GDM1 (cell line): Measurements from ENCODE around the gene KIAA1671.

ENCODE experiments used
- DNase-seq: peaks from one replicate; lab custom pipeline; 2025; lab: John Stamatoyannopoulos, UW

KIAA1671 gene

DNA sequence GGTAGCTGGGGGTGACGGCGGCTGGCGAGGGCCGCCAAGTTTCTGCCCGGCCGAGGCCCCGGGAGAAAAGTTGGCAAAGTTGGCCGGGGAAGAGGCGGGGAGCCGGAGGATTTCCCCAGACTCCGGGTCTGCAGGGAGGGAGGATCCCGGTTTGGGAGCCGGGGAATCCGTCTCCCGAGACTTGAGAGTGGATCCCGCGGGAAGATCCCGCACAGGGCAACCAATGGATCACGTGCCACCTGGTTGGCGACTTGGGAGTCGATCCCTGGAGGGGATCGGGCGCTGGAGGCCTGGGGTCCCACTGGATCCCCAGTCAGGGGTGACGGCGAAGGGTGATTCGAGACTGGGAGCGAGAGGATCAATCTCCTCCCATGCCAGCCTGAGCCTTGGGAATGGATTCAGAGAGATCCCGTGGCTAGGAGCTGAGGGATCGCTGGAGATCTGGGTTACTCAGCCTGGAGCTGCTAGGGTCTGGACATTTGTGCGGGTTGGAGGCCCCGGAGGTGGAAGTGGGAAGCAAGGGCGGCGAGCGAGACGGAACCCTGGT is 394 bp downstream of the KIAA1671 start:
- no peak for DNase-seq

GRCh38 chr22:24953384-24954113 is 1.0 kb downstream of the KIAA1671 start:
- no peak for DNase-seq

- DNase-seq, result no peak
These were observed 1.6 kb downstream of the KIAA1671 start for GRCh38 chr22:24954114-24954463.

DNA sequence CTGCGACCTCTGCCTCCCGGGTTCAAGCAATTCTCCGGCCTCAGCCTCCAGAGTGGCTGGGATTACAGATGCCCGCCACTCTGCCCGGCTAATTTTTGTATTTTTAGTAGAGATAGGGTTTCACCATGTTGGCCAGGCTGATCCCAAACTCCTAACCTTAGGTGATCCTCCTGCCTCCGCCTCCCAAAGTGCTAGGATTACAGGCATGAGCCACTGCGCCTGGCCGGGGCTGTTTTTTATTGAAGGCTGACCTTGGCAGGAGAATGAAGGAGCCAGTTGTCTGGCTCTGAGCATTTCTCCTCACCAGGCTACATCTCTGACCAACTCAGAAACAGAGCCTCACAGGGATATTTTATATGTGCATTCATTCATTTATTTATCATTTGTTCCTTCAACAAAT is 2.3 kb downstream of the KIAA1671 start:
- DNase-seq, result no peak

DNA sequence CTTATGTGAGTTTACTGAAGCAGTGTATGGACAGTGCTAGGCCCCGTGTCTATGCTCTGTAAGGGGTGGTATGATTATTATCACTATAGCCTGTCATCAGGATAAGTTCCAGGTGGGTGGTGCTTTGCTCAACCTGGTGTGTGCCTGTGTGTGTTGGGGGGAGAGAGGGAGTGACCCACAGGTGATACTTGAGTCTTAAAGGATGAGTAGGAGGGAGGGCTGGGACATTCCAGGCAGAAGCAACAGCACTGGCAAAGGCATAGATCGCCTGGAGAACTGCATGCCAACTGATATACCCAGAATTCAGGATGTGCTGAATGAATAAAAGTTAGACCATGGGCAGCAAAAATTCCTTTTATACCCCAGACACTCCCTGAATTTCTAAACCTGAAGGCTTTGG is 4.5 kb downstream of the KIAA1671 start:
- DNase-seq, result no peak

DNA sequence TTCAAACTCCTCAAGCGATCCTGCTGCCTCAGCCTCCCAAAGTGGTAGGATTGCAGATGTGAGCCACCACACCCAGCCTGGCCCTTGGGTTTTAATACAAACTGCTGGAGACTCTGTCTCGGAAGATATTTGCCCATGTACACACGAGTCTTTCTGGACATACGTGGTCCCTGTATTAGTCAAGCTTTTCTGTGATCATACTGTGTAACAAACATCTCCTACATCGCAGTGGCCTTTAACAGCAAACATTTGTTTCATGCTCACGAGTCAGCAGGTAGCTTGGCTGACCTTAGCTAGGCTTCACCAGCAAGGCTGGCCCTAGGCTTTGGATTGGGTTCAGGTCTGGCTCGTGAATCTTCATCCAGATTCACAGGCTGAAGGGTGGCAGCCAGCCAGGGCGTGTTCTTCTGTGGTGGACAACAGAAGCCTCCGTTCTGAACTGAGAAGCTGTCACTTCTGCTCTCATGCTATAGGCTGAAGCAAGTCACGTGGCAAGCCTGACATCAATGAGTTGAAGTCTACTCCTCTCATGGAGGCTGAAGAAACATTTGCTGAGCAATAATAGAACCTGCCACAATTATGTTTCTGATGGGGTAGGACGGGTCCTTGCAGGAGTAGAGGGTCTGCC is 8.8 kb downstream of the KIAA1671 start:
- no peak for DNase-seq

DNA sequence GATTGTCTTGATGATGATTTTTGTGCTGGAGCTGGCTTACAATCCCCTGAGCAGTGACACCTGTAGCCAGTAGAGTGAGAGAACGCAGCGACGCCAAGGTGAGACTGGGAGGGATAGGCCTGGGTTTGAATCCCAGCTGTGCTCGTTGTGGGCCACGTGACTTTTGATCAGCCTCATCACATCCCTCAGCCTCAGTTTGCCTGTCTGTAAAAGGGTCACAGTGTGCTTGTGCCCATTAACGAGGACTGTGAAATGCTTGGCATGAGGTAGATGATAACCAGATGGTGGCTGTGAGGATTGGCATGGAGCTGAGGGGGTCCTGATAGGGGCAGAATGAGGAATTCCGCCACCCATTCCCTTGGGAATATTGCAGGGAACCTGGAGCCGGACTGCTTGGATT is 9.6 kb downstream of the KIAA1671 start:
- no peak for DNase-seq

GRCh38 chr22:24962835-24963234 is 10.3 kb downstream of the KIAA1671 start:
- no peak for DNase-seq

GRCh38 chr22:24964441-24964840 is 11.9 kb downstream of the KIAA1671 start:
- no peak for DNase-seq

DNA sequence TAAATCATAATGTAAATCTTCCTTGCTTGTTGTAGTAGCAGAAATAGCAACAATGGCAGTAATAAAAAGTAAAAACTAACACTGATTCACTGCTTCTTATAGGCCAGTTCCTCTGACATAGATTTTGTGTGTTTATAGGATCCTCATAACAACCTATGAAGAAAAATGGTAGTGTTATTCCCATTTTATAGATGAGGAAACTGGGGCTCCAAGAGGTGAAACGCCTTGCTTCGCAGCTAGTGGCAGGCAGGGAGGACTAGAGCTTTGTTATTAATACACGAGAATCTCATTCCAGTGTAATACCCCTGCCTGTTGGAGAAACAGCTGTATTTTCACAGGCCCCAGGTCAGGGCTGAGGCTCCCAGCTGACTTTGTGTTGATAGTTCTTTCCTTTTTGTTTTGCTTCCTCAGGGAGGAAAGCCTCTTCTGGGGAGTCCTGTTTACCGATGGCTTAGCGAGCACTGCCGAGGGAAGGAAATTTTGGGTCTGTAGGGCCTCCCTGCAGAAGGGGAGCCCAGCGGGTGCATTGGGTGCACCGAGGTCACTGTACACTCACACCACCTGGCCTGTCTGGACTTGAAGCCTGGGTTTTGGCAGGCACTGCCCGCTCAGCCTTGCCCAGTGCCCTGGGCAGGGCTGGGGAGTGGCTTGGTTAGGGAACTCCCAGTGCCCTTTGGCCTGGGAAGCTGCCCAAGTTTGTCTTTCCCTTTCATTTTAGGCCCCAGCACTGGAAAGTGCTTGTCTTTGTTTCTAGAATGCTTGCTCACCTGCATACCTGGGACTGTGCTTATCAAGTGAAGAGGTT is 13.5 kb downstream of the KIAA1671 start:
- DNase-seq, result no peak

DNA sequence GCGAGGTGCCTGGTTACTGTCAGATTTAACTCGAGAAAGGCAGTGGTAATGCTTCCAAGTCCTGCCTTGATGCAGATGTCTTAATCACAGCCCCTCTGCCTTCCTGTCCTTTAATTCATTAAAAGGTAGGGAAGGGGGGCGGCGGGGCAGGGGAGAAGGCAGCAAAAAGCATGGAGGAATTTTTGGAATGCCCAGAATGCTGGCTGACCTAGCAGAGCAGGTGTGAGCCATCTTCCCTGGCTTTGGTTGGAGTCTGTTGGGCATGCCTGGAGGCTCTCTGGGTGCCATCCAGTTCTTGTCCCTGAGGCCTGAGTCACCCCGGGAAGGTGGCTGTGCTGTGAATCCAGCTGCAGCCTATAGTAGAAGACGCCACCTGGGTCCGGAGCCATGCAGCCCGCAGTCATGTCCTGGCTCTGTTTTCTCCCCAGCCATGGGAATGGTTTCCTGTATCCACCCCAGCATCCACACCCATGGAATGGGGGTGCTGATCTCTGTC is 15.6 kb downstream of the KIAA1671 start:
- DNase-seq, result no peak

DNA sequence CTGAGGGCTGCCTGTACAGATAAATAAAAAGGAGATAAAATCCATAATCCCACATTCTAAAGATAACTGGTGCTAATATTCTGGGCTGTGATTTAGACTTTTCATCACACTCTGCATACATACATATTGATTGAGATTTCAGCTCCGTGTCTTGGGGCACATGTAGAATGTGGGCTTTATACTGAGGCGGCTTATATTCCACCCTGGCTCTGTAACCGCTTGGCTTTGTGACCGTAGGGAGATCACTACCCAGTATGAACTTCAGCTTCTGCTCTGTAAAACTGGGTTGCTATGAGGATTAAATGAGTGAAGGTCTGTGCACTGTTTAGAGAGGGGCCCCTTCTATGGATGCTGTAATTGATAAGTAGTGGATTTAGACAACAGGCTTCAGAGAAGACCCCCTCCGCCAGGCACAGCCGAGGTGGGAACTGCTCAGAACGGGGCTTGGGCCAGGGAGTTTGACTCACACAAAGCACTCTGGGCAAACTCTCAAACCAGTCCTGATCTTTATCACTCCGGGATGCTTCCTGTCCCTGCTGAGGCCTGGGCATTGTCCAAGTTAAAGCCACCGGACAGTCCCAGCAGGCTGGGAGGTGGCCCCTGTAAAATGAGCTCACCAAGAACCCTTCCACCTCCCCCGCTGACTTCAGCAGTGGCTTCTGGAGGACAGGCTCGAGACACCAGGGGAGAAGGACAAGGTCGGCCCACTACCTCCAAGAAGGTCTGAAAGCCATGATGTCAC is 17.2 kb downstream of the KIAA1671 start:
- DNase-seq, result no peak

DNA sequence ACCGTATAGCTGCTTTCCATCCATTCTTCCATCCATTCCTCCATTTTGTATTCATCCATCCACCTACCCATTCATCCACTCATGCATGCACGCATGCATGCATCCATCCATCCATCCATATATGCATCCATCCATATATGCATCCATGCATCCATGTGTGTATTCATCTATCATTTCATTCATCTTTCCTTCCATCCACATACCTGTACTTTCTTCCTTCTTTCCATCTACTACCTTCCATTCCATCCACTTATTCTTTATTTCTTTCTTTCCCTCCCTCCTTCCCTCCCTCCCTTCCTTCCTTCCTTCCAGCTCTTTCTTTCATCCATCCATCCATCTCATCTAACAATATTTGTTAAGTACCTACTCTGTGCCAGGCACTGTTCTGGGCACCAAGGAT is 19.9 kb downstream of the KIAA1671 start:
- no peak for DNase-seq

- no peak for DNase-seq
These were observed 21.4 kb downstream of the KIAA1671 start for GRCh38 chr22:24973872-24974271.

DNA sequence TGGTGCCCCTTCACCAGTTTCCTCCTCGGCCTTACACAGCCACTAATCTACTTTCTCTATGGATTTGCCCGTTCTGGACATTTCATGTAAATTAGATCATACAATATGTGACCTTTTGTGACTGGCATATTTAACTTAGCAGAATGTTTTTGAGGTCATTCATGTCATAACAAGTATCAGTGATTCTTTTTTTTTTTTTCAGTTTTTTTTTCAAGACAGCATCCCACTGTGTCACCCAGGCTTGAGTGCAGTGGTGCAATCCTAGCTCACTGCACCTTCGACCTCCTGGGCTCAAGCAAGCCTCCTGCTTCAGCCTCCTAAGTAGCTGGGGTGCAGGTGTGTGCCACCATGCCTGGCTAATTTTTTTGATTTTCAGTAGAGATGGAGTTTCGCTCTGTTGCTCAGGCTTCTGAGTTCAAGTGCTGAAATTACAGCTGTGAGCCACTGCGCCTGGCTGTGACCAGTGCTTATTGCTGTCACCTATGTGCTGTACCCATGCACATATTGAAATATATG is 22.7 kb downstream of the KIAA1671 start:
- no peak for DNase-seq

GRCh38 chr22:24975813-24976341 is 23.4 kb downstream of the KIAA1671 start:
- DNase-seq, result no peak

GRCh38 chr22:24976442-24977218 is 24.1 kb downstream of the KIAA1671 start:
- DNase-seq, result no peak

DNA sequence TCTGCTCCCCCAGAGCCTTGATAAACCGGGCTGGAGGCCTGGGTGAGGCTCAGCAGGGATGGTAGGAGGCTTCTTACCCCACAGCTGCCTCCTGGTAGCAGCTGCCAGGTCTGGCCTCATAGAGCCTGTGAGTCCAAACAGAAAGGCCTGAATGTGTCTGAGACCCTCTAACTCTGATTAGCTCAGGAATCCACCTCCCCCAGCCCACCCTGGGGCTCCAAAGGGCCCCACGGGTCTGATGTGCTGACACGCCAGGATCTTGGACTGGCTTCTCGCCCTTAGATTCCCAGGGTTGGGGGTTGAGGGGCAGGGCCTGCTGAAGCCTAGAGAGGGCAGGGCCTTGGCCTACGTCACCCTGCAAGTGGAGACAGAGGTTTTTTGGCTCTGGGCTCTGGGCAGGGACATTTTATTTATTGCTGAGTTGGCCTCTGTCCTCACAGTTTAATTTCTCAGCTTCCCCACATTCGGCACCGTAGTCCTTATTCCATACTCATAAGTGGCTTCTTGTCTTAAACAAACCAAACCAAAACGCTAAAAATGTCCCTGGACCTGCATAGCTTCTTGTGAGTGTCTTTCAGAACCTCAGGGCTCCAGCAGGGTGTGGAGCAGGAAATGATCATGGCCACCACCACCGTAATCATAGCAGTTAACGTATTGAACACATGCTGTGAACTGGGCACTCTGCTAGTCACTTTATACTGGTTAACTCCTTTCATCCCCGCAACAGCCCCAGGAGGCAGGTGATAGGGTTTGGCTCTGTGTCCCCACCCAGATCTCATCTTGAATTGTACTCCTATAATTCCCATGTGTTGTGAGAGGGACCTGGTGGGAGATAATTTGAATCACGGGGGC is 25.1 kb downstream of the KIAA1671 start:
- DNase-seq, result no peak

DNA sequence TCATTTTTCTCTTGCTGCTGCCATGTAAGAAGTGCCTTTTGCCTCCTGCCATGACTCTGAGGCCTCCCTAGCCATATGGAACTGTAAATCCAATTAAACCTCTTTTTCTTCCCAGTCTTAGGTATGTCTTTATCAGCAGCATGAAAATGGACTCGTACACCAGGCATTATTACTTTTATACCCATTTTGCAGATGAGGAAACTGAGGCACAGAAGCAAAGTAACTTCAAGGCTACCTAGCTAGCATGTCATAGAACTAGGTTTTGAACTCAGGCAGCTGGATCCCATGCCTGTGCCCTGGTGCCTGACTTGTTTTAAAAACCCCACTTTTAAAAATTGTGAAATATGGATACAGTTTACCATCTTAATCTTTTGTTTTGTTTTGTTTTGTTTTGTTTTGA is 25.8 kb downstream of the KIAA1671 start:
- no peak for DNase-seq

- DNase-seq, result no peak
These were observed 28.6 kb downstream of the KIAA1671 start for GRCh38 chr22:24981066-24981465.
